ENCODE results near the gene MLKL. TPM values are rescaled to one million over a fixed set of nuclear protein-coding genes. Genes with fewer than 3 reads are reported as not detected.
"Not testable (repeated sequence)": the region's sequence is repeated elsewhere in the genome, so short reads cannot be mapped to it uniquely, and the experiment has no call there.

MLKL gene
- total RNA-seq, 4 donors from 2014 or later, result 17.1 to 62.5 (median 19.6) TPM

DNA sequence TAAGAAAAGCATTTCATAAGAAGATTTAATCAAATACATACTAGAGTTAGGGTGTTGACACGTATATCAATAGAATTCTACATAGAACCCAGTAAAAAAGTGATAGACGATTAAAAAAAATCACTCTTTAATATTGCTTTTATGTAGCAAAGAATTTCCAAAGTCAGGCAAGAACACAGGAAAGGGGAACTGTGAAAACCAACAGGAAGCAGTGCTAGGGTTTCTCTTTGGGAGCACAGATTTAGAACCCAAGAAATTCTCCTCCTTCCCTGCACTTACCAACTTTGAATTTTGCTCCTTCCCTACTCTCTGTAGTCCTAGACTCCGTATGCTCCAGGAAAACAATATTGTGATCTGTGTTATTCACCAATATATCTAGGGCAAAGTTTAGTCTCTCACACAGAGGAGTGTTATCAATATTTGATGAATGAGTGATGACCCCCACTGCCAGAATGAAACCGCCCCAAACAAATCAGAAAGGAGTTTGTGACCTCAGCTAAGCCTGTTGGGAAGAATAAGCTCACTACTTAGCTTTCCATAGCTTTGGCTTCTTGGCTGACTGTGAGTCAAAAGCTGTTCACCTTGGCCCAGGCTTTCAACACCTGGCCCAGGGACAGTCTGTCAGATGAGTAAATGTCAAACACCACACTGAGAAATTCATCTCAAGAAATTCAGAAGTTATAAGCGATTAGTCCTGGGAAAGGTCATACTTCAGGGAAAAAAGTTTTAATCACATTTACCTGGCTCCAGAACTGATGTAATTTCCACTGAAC is 42.6 kb downstream of the MLKL start:
- Histone ChIP-seq H3K27me3 (no peaks in the 10 kb centered on the region), H3K9me3 (no peaks in the 10 kb centered on the region), H3K27ac (no peak overlapping the region), H3K4me3 (no peak overlapping the region), H3K4me1 (peaks cover 0 to 9% (median 2%) of the 10 kb centered on the region in 4 donors), H3K36me3 (peaks cover 0 to 16% (median 5%) of the 10 kb centered on the region in 4 donors)
- 72 to 75% methylated on average over 3 to 5 of the region's 5 CpGs for WGBS, 2 donors (ENCODE audit: low coverage in 1 of 2)
- intact Hi-C loops (cut with DNase I; ENCODE audit: low total_unique reads) (no loop called here), in situ Hi-C loops (cut with MboI; ENCODE audit: low pct_ligation_motif_present in 1 of 4, low pct_unique_long_range_greater_than_20kb in 1 of 4, low sequenced_read_pairs in 3 of 4) (no loop called here)
- TF ChIP-seq, protein P1, sequence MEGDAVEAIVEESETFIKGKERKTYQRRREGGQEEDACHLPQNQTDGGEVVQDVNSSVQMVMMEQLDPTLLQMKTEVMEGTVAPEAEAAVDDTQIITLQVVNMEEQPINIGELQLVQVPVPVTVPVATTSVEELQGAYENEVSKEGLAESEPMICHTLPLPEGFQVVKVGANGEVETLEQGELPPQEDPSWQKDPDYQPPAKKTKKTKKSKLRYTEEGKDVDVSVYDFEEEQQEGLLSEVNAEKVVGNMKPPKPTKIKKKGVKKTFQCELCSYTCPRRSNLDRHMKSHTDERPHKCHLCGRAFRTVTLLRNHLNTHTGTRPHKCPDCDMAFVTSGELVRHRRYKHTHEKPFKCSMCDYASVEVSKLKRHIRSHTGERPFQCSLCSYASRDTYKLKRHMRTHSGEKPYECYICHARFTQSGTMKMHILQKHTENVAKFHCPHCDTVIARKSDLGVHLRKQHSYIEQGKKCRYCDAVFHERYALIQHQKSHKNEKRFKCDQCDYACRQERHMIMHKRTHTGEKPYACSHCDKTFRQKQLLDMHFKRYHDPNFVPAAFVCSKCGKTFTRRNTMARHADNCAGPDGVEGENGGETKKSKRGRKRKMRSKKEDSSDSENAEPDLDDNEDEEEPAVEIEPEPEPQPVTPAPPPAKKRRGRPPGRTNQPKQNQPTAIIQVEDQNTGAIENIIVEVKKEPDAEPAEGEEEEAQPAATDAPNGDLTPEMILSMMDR (IDR thresholded peaks at IDR 0.05), result no peak
- TF ChIP-seq POLR2AphosphoS5 (IDR thresholded peaks at IDR 0.05) (no peak), EP300 (IDR thresholded peaks at IDR 0.05; ENCODE audit: low read depth) (no peak), POLR2A (IDR thresholded peaks at IDR 0.05) (no peak)
- DNase-seq, result no peak

DNA sequence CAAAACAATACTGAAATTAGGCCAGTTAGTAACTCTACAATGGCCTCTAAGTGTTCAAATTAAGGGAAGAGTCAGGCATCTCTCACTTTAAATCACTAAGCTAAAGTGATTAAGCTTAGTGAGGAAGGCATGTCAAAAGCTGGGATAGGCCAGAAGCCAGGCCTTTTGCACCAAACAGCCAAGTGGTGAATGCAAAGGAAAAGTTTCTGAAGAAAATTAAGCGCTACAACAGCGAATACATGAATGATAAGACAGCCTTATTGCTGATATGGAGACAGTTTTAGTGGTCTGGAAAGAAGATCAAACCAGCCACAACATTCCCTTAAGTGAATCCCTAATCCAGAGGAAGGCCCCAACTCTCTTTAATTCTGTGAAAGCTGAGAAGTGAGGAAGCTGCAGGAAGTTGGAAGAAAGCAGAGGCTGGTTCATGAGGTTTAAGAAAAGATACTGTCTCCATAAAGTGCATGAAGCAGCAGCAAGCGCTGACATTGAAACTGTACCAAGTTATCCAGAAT is 46.1 kb downstream of the MLKL start:
- H3K4me1 ChIP-seq, result peaks cover 0 to 9% (median 2%) of the 10 kb centered on the region in 4 donors
- no peak overlapping the region for H3K4me3 ChIP-seq
- in situ Hi-C loops (cut with MboI; ENCODE audit: low pct_ligation_motif_present in 1 of 4, low pct_unique_long_range_greater_than_20kb in 1 of 4, low sequenced_read_pairs in 3 of 4), result no loop called here
- TF ChIP-seq EP300 (IDR thresholded peaks at IDR 0.05; ENCODE audit: low read depth) (no peak), POLR2AphosphoS5 (IDR thresholded peaks at IDR 0.05) (no peak), POLR2A (IDR thresholded peaks at IDR 0.05) (no peak)
- TF ChIP-seq, protein P1 (IDR thresholded peaks at IDR 0.05), result no peak
- no peak for DNase-seq
- no peaks in the 10 kb centered on the region for H3K9me3 ChIP-seq
- WGBS, 2 donors (ENCODE audit: low coverage in 1 of 2), result 94 to 95% methylated on average over 3 of the region's 3 CpGs
- H3K27me3 ChIP-seq, result no peaks in the 10 kb centered on the region
- intact Hi-C loops (cut with DNase I; ENCODE audit: low total_unique reads), result no loop called here
- peaks cover 0 to 27% (median 5%) of the 10 kb centered on the region in 4 donors for H3K36me3 ChIP-seq
- H3K27ac ChIP-seq, result no peak overlapping the region

DNA sequence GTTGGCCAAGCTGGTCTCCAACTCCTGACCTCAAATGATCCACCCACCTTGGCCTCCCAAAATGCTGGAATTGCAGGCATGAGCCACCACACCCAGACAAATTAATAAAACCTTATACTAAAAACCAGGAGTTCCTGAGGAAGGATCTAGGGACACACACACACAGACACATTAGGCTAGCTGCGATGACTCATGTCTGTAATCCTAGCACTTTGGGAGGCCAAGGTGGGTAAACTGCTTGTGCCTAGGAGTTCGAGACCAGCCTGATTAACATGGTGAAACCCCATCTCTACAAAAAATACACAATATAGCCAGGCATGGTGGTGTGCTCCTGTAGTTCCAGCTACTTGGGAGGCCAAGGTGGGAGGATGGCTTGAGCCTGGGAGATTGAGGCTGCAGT is 47.8 kb downstream of the MLKL start:
- H3K9me3 ChIP-seq; H3K27me3 ChIP-seq; in situ Hi-C loops (cut with MboI; ENCODE audit: low pct_ligation_motif_present in 1 of 4, low pct_unique_long_range_greater_than_20kb in 1 of 4, low sequenced_read_pairs in 3 of 4); DNase-seq; intact Hi-C loops (cut with DNase I; ENCODE audit: low total_unique reads); H3K27ac ChIP-seq; H3K4me1 ChIP-seq; H3K4me3 ChIP-seq: not testable (repeated sequence)
- 100% methylated on average over 2 of the region's 2 CpGs; no CpG with 5 or more reads in 1 of the 2 donors for WGBS, 2 donors (ENCODE audit: low coverage in 1 of 2)
- H3K36me3 ChIP-seq, result peaks cover 0 to 38% (median 9%) of the 10 kb centered on the region in 4 donors

DNA sequence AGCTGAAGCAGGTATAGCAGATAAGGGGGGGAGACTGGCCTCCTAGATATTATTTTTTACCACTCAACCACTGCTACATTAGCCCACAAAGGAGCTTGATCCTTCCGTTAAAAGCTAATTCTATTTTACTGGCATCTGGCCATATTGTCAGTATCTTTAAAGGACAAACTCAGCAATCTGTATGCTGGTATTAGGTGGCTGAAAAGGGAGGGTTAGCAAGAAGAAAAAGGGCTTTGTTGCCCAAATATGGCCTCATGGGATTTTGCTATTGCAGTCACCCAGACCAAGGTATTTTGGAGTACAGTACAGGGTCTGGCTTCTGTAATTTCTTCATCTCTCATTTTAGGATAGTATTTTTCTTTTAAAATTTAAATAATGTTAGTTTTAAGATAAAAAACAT is 48.4 kb downstream of the MLKL start:
- no peaks in the 10 kb centered on the region for H3K27me3 ChIP-seq
- H3K36me3 ChIP-seq, result peaks cover 0 to 38% (median 9%) of the 10 kb centered on the region in 4 donors
- intact Hi-C loops (cut with DNase I; ENCODE audit: low total_unique reads) (no loop called here), in situ Hi-C loops (cut with MboI; ENCODE audit: low pct_ligation_motif_present in 1 of 4, low pct_unique_long_range_greater_than_20kb in 1 of 4, low sequenced_read_pairs in 3 of 4) (no loop called here)
- peaks cover 0 to 9% (median 0%) of the 10 kb centered on the region in 4 donors for H3K4me1 ChIP-seq
- 50 to 69% methylated on average over 1 of the region's 1 CpG for WGBS, 2 donors (ENCODE audit: low coverage in 1 of 2)
- DNase-seq, result no peak
- TF ChIP-seq POLR2A (IDR thresholded peaks at IDR 0.05) (no peak), EP300 (IDR thresholded peaks at IDR 0.05; ENCODE audit: low read depth) (no peak), POLR2AphosphoS5 (IDR thresholded peaks at IDR 0.05) (no peak)
- TF ChIP-seq, protein P1 (IDR thresholded peaks at IDR 0.05), result no peak
- H3K4me3 ChIP-seq, result no peak overlapping the region
- no peaks in the 10 kb centered on the region for H3K9me3 ChIP-seq
- H3K27ac ChIP-seq, result no peak overlapping the region

All from transverse colon (tissue), 4 donors.